SK-N-SH treated with all-trans-retinoic acid at 6 μM for 48 hours (cell line): ENCODE measurements around the gene ATG4C.
"Not testable (repeated sequence)": the region's sequence is repeated elsewhere in the genome, so short reads cannot be mapped to it uniquely, and the experiment has no call there.

Source experiments
- ATAC-seq: fragments of 200-7000 bp; cut with Tn5 transposase; 3 replicates; pipeline ENCODE4 v1.9.1; 2020; ENCODE audit warnings: mild to moderate bottlenecking, moderate library complexity
- BACH2 ChIP-seq: fragments of 250-450 bp; sonication (Bioruptor Pico); IDR thresholded peaks from 2 replicates; pipeline ENCODE4 v1.9.0; 2021; ENCODE audit warnings: mild to moderate bottlenecking, borderline replicate concordance
- CREB5 ChIP-seq: fragments of 250-450 bp; sonication (Bioruptor Pico); IDR thresholded peaks from 2 replicates; pipeline ENCODE4 v1.5.1; 2020; ENCODE audit warnings: low read depth, mild to moderate bottlenecking, moderate library complexity
- ESRRG ChIP-seq: fragments of 250-450 bp; sonication (Bioruptor Pico); IDR thresholded peaks from 2 replicates; pipeline ENCODE4 v1.6.1; 2021; ENCODE audit warnings: mild to moderate bottlenecking
- GLIS3 ChIP-seq: fragments of 250-450 bp; sonication (Bioruptor Pico); IDR thresholded peaks from 2 replicates; pipeline ENCODE4 v1.5.0; 2020; ENCODE audit warnings: mild to moderate bottlenecking, moderate library complexity
- ISL1 ChIP-seq: fragments of 250-450 bp; sonication (Bioruptor Pico); IDR thresholded peaks from 2 replicates; pipeline ENCODE4 v2.1.2; 2022; ENCODE audit warnings: mild to moderate bottlenecking, moderate library complexity
- OSR1 ChIP-seq: fragments of 250-450 bp; sonication (Bioruptor Pico); IDR thresholded peaks from 2 replicates; pipeline ENCODE4 v1.8.0; 2022; ENCODE audit warnings: moderate library complexity, mild to moderate bottlenecking, inconsistent platforms
- PPARA ChIP-seq: fragments of 250-450 bp; sonication (Bioruptor Pico); IDR thresholded peaks from 2 replicates; pipeline ENCODE4 v1.5.0; 2020; ENCODE audit warnings: mild to moderate bottlenecking, borderline replicate concordance
- RARB ChIP-seq: fragments of 250-450 bp; sonication (Bioruptor Pico); IDR thresholded peaks from 2 replicates; pipeline ENCODE4 v1.8.0; 2021; ENCODE audit warnings: mild to moderate bottlenecking, moderate library complexity
- SNAI2 ChIP-seq: fragments of 250-450 bp; sonication (Bioruptor Pico); IDR thresholded peaks from 2 replicates; pipeline ENCODE4 v1.5.0; 2020; ENCODE audit warnings: mild to moderate bottlenecking, moderate library complexity
- TCF4 ChIP-seq: fragments of 250-450 bp; sonication (Bioruptor Pico); IDR thresholded peaks from 2 replicates; pipeline ENCODE4 v1.8.0; 2021; ENCODE audit warnings: mild to moderate bottlenecking, moderate library complexity, borderline replicate concordance
- TOX ChIP-seq: fragments of 250-450 bp; sonication (Bioruptor Pico); IDR thresholded peaks from 2 replicates; pipeline ENCODE4 v1.8.0; 2021; ENCODE audit warnings: mild to moderate bottlenecking, moderate library complexity, borderline replicate concordance
- ZC3H10 ChIP-seq: fragments of 250-450 bp; sonication (Bioruptor Pico); IDR thresholded peaks from 2 replicates; pipeline ENCODE4 v1.5.1; 2021; ENCODE audit warnings: mild to moderate bottlenecking, moderate library complexity
- ZFP3 ChIP-seq: fragments of 250-450 bp; sonication (Bioruptor Pico); IDR thresholded peaks from 2 replicates; pipeline ENCODE4 v1.5.0; 2020; ENCODE audit warnings: mild to moderate bottlenecking, moderate library complexity
- ZNF565 ChIP-seq: fragments of 450-650 bp; formaldehyde crosslinking; conservative IDR thresholded peaks from 2 replicates; pipeline ENCODE4 v1.5.0; 2020; ENCODE audit warnings: low read depth, mild to moderate bottlenecking, moderate library complexity
- ZNF70 ChIP-seq: fragments of 450-650 bp; formaldehyde crosslinking; IDR thresholded peaks from 2 replicates; pipeline ENCODE4 v1.5.0; 2020; ENCODE audit warnings: mild to moderate bottlenecking, moderate library complexity
- ZNF8 ChIP-seq: fragments of 450-650 bp; formaldehyde crosslinking; IDR thresholded peaks from 2 replicates; pipeline ENCODE4 v1.5.0; 2020; ENCODE audit warnings: mild to moderate bottlenecking, moderate library complexity
- TF ChIP-seq, protein P1 (sequence below): fragments of 250-450 bp; sonication (Bioruptor Pico); IDR thresholded peaks from 2 replicates; pipeline ENCODE4 v1.5.0; 2020; ENCODE audit warnings: mild to moderate bottlenecking, moderate library complexity
- TF ChIP-seq, protein P2 (sequence below): fragments of 250-450 bp; sonication (Bioruptor Pico); IDR thresholded peaks from 2 replicates; pipeline ENCODE4 v1.8.0; 2020; ENCODE audit warnings: mild to moderate bottlenecking, moderate library complexity, borderline replicate concordance
- TF ChIP-seq, protein P3 (sequence below): fragments of 250-450 bp; sonication (Bioruptor Pico); IDR thresholded peaks from 2 replicates; pipeline ENCODE4 v1.5.1; 2021; ENCODE audit warnings: mild to moderate bottlenecking, moderate library complexity
- TF ChIP-seq, protein P4 (sequence below): fragments of 250-450 bp; sonication (Bioruptor Pico); IDR thresholded peaks from 2 replicates; pipeline ENCODE4 v1.8.0; 2021; ENCODE audit warnings: low read depth, mild to moderate bottlenecking, moderate library complexity, borderline replicate concordance

Gene ATG4C

DNA sequence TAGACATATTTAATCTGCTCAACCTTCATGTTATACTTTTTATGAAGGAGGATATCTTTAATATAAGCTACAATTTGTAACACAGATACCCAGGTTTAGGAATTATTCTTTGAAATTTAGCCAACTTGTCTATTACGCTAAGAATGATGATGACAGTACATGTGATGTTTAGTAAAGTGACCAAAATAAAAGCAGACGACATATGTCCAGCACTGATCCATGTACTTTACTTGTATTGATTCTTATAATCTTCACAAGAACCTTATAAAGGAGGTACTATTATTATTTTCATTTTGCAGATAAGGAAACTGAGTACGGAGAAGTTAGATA, 37.2 kb upstream of the ATG4C start:
- ATAC-seq = no peak
- no peak for TF ChIP-seq ISL1
- TF ChIP-seq ZNF70 (CRISPR knock-in tag) = no peak
- no peak for TF ChIP-seq ZC3H10 (CRISPR knock-in tag)
- no peak for TF ChIP-seq BACH2 (CRISPR knock-in tag)
- TF ChIP-seq SNAI2 (CRISPR knock-in tag) = no peak
- no peak for TF ChIP-seq RARB (CRISPR knock-in tag)
- no peak for TF ChIP-seq ZNF565 (CRISPR knock-in tag)
- TF ChIP-seq, protein P1, sequence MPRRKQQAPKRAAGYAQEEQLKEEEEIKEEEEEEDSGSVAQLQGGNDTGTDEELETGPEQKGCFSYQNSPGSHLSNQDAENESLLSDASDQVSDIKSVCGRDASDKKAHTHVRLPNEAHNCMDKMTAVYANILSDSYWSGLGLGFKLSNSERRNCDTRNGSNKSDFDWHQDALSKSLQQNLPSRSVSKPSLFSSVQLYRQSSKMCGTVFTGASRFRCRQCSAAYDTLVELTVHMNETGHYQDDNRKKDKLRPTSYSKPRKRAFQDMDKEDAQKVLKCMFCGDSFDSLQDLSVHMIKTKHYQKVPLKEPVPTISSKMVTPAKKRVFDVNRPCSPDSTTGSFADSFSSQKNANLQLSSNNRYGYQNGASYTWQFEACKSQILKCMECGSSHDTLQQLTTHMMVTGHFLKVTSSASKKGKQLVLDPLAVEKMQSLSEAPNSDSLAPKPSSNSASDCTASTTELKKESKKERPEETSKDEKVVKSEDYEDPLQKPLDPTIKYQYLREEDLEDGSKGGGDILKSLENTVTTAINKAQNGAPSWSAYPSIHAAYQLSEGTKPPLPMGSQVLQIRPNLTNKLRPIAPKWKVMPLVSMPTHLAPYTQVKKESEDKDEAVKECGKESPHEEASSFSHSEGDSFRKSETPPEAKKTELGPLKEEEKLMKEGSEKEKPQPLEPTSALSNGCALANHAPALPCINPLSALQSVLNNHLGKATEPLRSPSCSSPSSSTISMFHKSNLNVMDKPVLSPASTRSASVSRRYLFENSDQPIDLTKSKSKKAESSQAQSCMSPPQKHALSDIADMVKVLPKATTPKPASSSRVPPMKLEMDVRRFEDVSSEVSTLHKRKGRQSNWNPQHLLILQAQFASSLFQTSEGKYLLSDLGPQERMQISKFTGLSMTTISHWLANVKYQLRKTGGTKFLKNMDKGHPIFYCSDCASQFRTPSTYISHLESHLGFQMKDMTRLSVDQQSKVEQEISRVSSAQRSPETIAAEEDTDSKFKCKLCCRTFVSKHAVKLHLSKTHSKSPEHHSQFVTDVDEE (CRISPR knock-in tag) = no peak
- TF ChIP-seq TCF4 = no peak
- no peak for TF ChIP-seq ESRRG
- no peak for TF ChIP-seq GLIS3 (CRISPR knock-in tag)
- TF ChIP-seq ZFP3 (CRISPR knock-in tag) = no peak
- no peak for TF ChIP-seq ZNF8 (CRISPR knock-in tag)
- no peak for TF ChIP-seq PPARA
- TF ChIP-seq, protein P2, sequence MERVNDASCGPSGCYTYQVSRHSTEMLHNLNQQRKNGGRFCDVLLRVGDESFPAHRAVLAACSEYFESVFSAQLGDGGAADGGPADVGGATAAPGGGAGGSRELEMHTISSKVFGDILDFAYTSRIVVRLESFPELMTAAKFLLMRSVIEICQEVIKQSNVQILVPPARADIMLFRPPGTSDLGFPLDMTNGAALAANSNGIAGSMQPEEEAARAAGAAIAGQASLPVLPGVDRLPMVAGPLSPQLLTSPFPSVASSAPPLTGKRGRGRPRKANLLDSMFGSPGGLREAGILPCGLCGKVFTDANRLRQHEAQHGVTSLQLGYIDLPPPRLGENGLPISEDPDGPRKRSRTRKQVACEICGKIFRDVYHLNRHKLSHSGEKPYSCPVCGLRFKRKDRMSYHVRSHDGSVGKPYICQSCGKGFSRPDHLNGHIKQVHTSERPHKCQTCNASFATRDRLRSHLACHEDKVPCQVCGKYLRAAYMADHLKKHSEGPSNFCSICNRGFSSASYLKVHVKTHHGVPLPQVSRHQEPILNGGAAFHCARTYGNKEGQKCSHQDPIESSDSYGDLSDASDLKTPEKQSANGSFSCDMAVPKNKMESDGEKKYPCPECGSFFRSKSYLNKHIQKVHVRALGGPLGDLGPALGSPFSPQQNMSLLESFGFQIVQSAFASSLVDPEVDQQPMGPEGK (CRISPR knock-in tag) = no peak

- ATAC-seq = no peak
- TF ChIP-seq OSR1 (CRISPR knock-in tag) = no peak
- no peak for TF ChIP-seq ZC3H10 (CRISPR knock-in tag)
- TF ChIP-seq, protein P1 (CRISPR knock-in tag) = no peak
- no peak for TF ChIP-seq GLIS3 (CRISPR knock-in tag)
- TF ChIP-seq, protein P2 (CRISPR knock-in tag) = no peak
- TF ChIP-seq, protein P3, sequence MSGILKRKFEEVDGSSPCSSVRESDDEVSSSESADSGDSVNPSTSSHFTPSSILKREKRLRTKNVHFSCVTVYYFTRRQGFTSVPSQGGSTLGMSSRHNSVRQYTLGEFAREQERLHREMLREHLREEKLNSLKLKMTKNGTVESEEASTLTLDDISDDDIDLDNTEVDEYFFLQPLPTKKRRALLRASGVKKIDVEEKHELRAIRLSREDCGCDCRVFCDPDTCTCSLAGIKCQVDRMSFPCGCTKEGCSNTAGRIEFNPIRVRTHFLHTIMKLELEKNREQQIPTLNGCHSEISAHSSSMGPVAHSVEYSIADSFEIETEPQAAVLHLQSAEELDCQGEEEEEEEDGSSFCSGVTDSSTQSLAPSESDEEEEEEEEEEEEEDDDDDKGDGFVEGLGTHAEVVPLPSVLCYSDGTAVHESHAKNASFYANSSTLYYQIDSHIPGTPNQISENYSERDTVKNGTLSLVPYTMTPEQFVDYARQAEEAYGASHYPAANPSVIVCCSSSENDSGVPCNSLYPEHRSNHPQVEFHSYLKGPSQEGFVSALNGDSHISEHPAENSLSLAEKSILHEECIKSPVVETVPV (CRISPR knock-in tag) = no peak
- TF ChIP-seq CREB5 = no peak
- no peak for TF ChIP-seq ISL1
- TF ChIP-seq, protein P4, sequence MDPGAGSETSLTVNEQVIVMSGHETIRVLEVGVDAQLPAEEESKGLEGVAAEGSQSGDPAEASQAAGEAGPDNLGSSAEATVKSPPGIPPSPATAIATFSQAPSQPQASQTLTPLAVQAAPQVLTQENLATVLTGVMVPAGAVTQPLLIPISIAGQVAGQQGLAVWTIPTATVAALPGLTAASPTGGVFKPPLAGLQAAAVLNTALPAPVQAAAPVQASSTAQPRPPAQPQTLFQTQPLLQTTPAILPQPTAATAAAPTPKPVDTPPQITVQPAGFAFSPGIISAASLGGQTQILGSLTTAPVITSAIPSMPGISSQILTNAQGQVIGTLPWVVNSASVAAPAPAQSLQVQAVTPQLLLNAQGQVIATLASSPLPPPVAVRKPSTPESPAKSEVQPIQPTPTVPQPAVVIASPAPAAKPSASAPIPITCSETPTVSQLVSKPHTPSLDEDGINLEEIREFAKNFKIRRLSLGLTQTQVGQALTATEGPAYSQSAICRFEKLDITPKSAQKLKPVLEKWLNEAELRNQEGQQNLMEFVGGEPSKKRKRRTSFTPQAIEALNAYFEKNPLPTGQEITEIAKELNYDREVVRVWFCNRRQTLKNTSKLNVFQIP (CRISPR knock-in tag) = no peak
- TF ChIP-seq ZNF70 (CRISPR knock-in tag) = no peak
- TF ChIP-seq ZNF565 (CRISPR knock-in tag) = no peak
- TF ChIP-seq TOX (CRISPR knock-in tag) = no peak
- no peak for TF ChIP-seq BACH2 (CRISPR knock-in tag)
- no peak for TF ChIP-seq ZFP3 (CRISPR knock-in tag)
- TF ChIP-seq ESRRG = no peak
- TF ChIP-seq PPARA = no peak
Observed at GRCh38 chr1:62753031-62753965, 30.6 kb upstream of the ATG4C start.

DNA sequence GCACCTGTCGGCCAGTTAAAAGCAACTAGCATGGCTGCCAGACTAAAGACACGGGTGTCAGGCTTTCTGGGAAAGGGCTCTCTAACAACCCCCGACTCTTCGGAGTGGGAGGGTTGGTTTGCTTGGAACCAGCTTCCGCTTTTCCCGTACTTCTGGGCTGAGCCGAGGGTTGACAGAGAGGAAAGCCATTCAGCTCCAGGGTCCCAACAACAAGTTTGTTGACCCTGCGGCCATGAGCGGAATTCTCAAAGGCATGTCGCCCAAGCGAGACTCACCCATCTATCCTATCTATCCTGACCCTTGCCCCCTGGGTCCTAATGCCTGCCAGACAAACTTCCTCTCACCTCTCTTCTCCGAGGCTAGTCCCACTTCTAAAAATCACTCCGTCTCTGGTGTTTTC, 29.0 kb upstream of the ATG4C start:
- ATAC-seq = not testable (repeated sequence)

- not testable (repeated sequence) for ATAC-seq
Observed at GRCh38 chr1:62756255-62756884, 27.6 kb upstream of the ATG4C start.
